ENCODE results near the gene POLR2J. TPM values are rescaled to one million over a fixed set of nuclear protein-coding genes. Genes with fewer than 3 reads are reported as not detected.

The POLR2J gene
- total RNA-seq, 2 experiments from 2014 or later, result 62.4 to 68.6 TPM

DNA sequence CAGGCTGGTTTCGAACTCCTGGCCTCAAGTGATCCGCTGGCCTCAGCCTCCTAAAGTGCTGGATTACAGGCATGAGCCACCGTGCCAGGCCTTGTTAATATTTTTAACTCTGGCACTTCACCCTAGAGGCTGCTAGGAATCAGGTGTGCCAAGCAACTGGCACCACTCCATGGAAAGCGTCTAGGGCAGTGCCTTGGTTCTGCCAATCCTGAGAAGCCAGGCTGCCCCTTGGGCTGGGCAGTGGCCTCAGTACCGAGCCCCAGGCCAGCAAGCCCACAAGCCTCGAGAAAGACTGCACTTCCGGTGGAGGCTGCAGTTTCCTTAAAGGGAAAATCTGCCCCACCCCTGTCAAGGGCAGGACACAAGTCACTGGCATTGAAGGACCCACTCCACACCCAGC lies 25.4 kb downstream of the POLR2J start:
- intact Hi-C loops (cut with micrococcal nuclease; ENCODE audit: unreplicated experiment), result no loop called here
- DNase-seq (ENCODE audit: low spot score), result no peak
- H3K9me2 ChIP-seq (ENCODE audit: insufficient read depth, low read length), result no peaks in the 10 kb centered on the region
- H3K79me2 ChIP-seq (ENCODE audit: insufficient read depth, low read depth, low read length), result no peaks in the 10 kb centered on the region
- ChIA-PET CTCF (ENCODE audit: unreplicated experiment) (no interaction called here), POLR2A (interaction anchor here (1.6 kb wide), 1 partner anchor 18 kb away, joined by 3 read pairs; no protein-coding TSS in a partner anchor)
- peaks cover 22% of the 10 kb centered on the region for H3K4me1 ChIP-seq (ENCODE audit: insufficient read depth, low read length, poor library complexity, severe bottlenecking)
- BruUV-seq (replicated peaks), result no TSS peak
- no peak overlapping the region for H2AFZ ChIP-seq (ENCODE audit: low read length)
- peaks cover 54% of the 10 kb centered on the region for H3K36me3 ChIP-seq (ENCODE audit: insufficient read depth, low read length)
- no peaks in the 10 kb centered on the region for H3K9me3 ChIP-seq (ENCODE audit: low read length)
- TF ChIP-seq, protein P1, sequence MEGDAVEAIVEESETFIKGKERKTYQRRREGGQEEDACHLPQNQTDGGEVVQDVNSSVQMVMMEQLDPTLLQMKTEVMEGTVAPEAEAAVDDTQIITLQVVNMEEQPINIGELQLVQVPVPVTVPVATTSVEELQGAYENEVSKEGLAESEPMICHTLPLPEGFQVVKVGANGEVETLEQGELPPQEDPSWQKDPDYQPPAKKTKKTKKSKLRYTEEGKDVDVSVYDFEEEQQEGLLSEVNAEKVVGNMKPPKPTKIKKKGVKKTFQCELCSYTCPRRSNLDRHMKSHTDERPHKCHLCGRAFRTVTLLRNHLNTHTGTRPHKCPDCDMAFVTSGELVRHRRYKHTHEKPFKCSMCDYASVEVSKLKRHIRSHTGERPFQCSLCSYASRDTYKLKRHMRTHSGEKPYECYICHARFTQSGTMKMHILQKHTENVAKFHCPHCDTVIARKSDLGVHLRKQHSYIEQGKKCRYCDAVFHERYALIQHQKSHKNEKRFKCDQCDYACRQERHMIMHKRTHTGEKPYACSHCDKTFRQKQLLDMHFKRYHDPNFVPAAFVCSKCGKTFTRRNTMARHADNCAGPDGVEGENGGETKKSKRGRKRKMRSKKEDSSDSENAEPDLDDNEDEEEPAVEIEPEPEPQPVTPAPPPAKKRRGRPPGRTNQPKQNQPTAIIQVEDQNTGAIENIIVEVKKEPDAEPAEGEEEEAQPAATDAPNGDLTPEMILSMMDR (conservative IDR thresholded peaks at IDR 0.05; ENCODE audit: low read length), result no peak
- no peak for TF ChIP-seq EZH2phosphoT487 (IDR thresholded peaks at IDR 0.05; ENCODE audit: borderline replicate concordance, low read depth, low read length)
- H4K20me1 ChIP-seq (ENCODE audit: insufficient read depth, low read length), result no peaks in the 10 kb centered on the region
- no peak overlapping the region for H3K27ac ChIP-seq (ENCODE audit: low read depth, low read length, poor library complexity, severe bottlenecking)
- no peak overlapping the region for H3K4me2 ChIP-seq (ENCODE audit: low read length)
- H3K4me3 ChIP-seq (ENCODE audit: low read depth, low read length, poor library complexity, severe bottlenecking), result no peak overlapping the region

DNA sequence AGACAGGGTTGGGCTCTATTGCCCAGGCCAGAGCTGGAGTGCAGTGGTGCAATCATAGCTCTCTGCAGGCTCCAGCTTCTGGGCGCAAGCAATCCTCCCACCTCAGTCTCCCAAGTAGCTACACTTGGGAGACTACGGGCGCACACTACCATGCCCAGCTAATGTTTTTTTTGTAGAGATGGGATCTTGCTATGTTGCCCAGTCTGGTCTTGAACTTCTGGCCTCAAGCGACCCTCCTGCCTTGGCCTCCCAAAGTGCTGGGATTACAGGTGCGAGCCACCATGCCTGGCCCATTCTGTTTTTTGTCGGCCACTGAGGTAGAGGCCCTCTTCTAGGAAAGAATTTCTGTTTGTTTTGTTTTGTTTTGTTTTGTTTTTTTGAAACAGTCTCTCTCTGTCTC lies 26.3 kb downstream of the POLR2J start:
- no peak for DNase-seq (ENCODE audit: low spot score)
- ChIA-PET CTCF (ENCODE audit: unreplicated experiment) (interaction anchor here (0.8 kb wide), 1 partner anchor 48 kb away, joined by 4 read pairs; no protein-coding TSS in a partner anchor), POLR2A (interaction anchor here (1.2 to 1.6 kb wide), 3 partner anchors 17 to 42 kb away, joined by 3 to 6 read pairs (median 5); no protein-coding TSS in a partner anchor)
- BruUV-seq (replicated peaks), result no TSS peak
- Histone ChIP-seq H3K9me2 (ENCODE audit: insufficient read depth, low read length) (no peaks in the 10 kb centered on the region), H3K4me2 (ENCODE audit: low read length) (no peak overlapping the region), H4K20me1 (ENCODE audit: insufficient read depth, low read length) (no peaks in the 10 kb centered on the region), H3K9me3 (ENCODE audit: low read length) (no peaks in the 10 kb centered on the region), H3K4me3 (ENCODE audit: low read depth, low read length, poor library complexity, severe bottlenecking) (no peak overlapping the region), H3K36me3 (ENCODE audit: insufficient read depth, low read length) (peaks cover 54% of the 10 kb centered on the region), H3K27ac (ENCODE audit: low read depth, low read length, poor library complexity, severe bottlenecking) (no peak overlapping the region), H3K79me2 (ENCODE audit: insufficient read depth, low read depth, low read length) (peaks cover 3% of the 10 kb centered on the region; the same call in 1 of the 2 replicates), H3K4me1 (ENCODE audit: insufficient read depth, low read length, poor library complexity, severe bottlenecking) (peaks cover 25% of the 10 kb centered on the region), H2AFZ (ENCODE audit: low read length) (no peak overlapping the region)
- TF ChIP-seq, protein P1 (conservative IDR thresholded peaks at IDR 0.05; ENCODE audit: low read length), result no peak
- no peak for TF ChIP-seq EZH2phosphoT487 (IDR thresholded peaks at IDR 0.05; ENCODE audit: borderline replicate concordance, low read depth, low read length)
- intact Hi-C loops (cut with micrococcal nuclease; ENCODE audit: unreplicated experiment), result no loop called here

DNA sequence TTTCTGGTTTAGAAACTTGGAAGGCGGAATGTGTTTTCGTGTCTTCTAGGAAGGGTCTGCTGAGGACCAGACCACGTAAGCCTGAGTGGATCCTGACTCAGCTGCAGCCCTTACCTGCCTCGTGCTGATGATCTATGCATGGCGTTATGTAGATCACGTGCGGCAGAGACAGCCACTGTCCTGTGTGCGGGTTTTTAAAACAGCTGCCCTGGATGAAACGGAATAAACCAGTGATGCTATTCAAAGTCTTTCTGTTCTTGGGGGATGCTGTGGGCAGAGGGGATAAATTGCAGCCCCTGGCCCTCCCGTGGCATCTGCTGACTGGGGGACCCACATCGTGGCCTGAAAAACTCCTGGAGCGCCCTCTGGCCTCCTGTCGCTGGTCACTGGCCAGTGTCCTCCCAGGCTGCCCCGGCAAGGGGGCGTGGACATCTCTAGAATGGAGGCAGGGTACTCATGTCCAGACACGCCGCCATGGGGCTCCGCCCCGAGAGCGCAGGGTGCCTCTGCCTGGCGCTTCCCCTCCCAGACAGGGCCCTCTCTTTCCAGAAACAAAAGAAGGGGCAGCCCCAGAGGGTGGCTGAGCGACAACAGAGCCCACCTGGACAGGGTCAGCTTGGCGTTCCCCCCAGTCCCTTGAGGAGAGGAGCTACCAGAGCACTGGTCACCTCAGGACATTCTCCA lies 27.2 kb downstream of the POLR2J start:
- intact Hi-C loops (cut with micrococcal nuclease; ENCODE audit: unreplicated experiment), result loop anchor here (2.0 kb wide), 1 partner anchor 173 kb away; no protein-coding TSS in a partner anchor
- Histone ChIP-seq H3K4me3 (ENCODE audit: low read depth, low read length, poor library complexity, severe bottlenecking) (no peak overlapping the region), H3K9me2 (ENCODE audit: insufficient read depth, low read length) (no peaks in the 10 kb centered on the region), H3K36me3 (ENCODE audit: insufficient read depth, low read length) (peaks cover 54% of the 10 kb centered on the region), H3K4me1 (ENCODE audit: insufficient read depth, low read length, poor library complexity, severe bottlenecking) (peaks cover 34% of the 10 kb centered on the region), H3K9me3 (ENCODE audit: low read length) (no peaks in the 10 kb centered on the region), H4K20me1 (ENCODE audit: insufficient read depth, low read length) (no peaks in the 10 kb centered on the region), H2AFZ (ENCODE audit: low read length) (no peak overlapping the region), H3K79me2 (ENCODE audit: insufficient read depth, low read depth, low read length) (peaks cover 13% of the 10 kb centered on the region; the same call in 1 of the 2 replicates), H3K4me2 (ENCODE audit: low read length) (peak overlapping the region; percentile 44), H3K27ac (ENCODE audit: low read depth, low read length, poor library complexity, severe bottlenecking) (peak overlapping the region; percentile 64)
- BruUV-seq (replicated peaks), result no TSS peak
- CTCF ChIA-PET (ENCODE audit: unreplicated experiment), result interaction anchor here (0.8 to 1.5 kb wide), 2 partner anchors 47 kb away, joined by 4 to 11 read pairs; no protein-coding TSS in a partner anchor
- POLR2A ChIA-PET, result interaction anchor here (0.6 to 1.6 kb wide), 4 partner anchors 15 to 41 kb away, joined by 3 to 6 read pairs (median 6); no protein-coding TSS in a partner anchor
- no peak for TF ChIP-seq EZH2phosphoT487 (IDR thresholded peaks at IDR 0.05; ENCODE audit: borderline replicate concordance, low read depth, low read length)
- TF ChIP-seq, protein P1 (conservative IDR thresholded peaks at IDR 0.05; ENCODE audit: low read length), result no peak
- peak; percentile 63 for DNase-seq (ENCODE audit: low spot score)

All from OCI-LY7 (cell line).